Activated CD4-positive, alpha-beta T cell treated with anti-CD3 and anti-CD28 coated beads, Interleukin-2, amount 10 ng/mL, durations not matched to agents 24 days and 14 days (primary cell): ENCODE measurements around the gene ANKS3. TPM values are rescaled to one million over a fixed set of nuclear protein-coding genes. Genes with fewer than 3 reads are reported as not detected.

ENCODE experiments used
- DNase-seq: peaks from one replicate; pipeline ENCODE4 v3.0.0; 2022
- H3K27ac Mint-ChIP-seq: one replicate; pipeline ENCODE4 v1.8.0; 2022; ENCODE audit warnings: mild to moderate bottlenecking, mixed read lengths
- H3K27me3 Mint-ChIP-seq: one replicate; pipeline ENCODE4 v1.8.0; 2022; ENCODE audit warnings: mixed read lengths
- H3K36me3 Mint-ChIP-seq: one replicate; pipeline ENCODE4 v1.8.0; 2022; ENCODE audit warnings: low read depth, mild to moderate bottlenecking, mixed read lengths
- H3K4me1 Mint-ChIP-seq: one replicate; pipeline ENCODE4 v1.8.0; 2021; ENCODE audit warnings: mixed read lengths
- H3K4me3 Mint-ChIP-seq: one replicate; pipeline ENCODE4 v1.8.0; 2022; ENCODE audit warnings: mild to moderate bottlenecking, moderate library complexity, mixed read lengths
- H3K9me3 Mint-ChIP-seq: one replicate; pipeline ENCODE4 v1.8.0; 2021; ENCODE audit warnings: mixed read lengths
- intact Hi-C: fragments of 100-400 bp; cut with micrococcal nuclease; formaldehyde crosslinking; loops from one replicate; pipeline ENCODE4 v1.15.1; 2023
- total RNA-seq: library from RNA; stranded (reverse); gene quantifications from 2 replicates; pipeline ENCODE4 v1.2.3, GENCODE V29; 2022

ANKS3 gene
- total RNA-seq, 1 donor from 2014 or later, result 21.8 TPM

- Mint-ChIP-seq H3K9me3 (no peaks in the 10 kb centered on the region), H3K27ac (peak overlapping the region; percentile 99), H3K4me1 (peaks cover 26% of the 10 kb centered on the region), H3K4me3 (peak overlapping the region; percentile 85), H3K27me3 (no peaks in the 10 kb centered on the region), H3K36me3 (peaks cover 31% of the 10 kb centered on the region)
- intact Hi-C loops, result loop anchor here (1.0 to 2.0 kb wide), 3 partner anchors 12 to 16 kb away; partner anchors contain the start of gene NUDT16L1
- DNase-seq, result peak; percentile 69
These were observed 57.2 kb downstream of the ANKS3 start for GRCh38 chr16:4676831-4677230.

GRCh38 chr16:4675864-4676786, 57.9 kb downstream of the ANKS3 start:
- Mint-ChIP-seq H3K4me3 (peak overlapping the region; percentile 85), H3K9me3 (no peaks in the 10 kb centered on the region), H3K27ac (peak overlapping the region; percentile 99), H3K36me3 (peaks cover 29% of the 10 kb centered on the region), H3K4me1 (peaks cover 26% of the 10 kb centered on the region), H3K27me3 (no peaks in the 10 kb centered on the region)
- peak; percentile 93 for DNase-seq
- intact Hi-C loops, result loop anchor here (1.0 to 2.0 kb wide), 3 partner anchors 11 to 17 kb away; partner anchors contain the start of gene NUDT16L1

- no peaks in the 10 kb centered on the region for H3K27me3 Mint-ChIP-seq
- peaks cover 26% of the 10 kb centered on the region for H3K4me1 Mint-ChIP-seq
- H3K27ac Mint-ChIP-seq, result peak overlapping the region; percentile 99
- H3K9me3 Mint-ChIP-seq, result no peaks in the 10 kb centered on the region
- no peak for DNase-seq
- H3K36me3 Mint-ChIP-seq, result peaks cover 28% of the 10 kb centered on the region
- no peak overlapping the region for H3K4me3 Mint-ChIP-seq
- intact Hi-C loops, result no loop called here
These were observed 59.0 kb downstream of the ANKS3 start for GRCh38 chr16:4674926-4675530.

- no peak for DNase-seq
- H3K27ac Mint-ChIP-seq, result peak overlapping the region; percentile 60
- no peaks in the 10 kb centered on the region for H3K27me3 Mint-ChIP-seq
- intact Hi-C loops, result no loop called here
- no peaks in the 10 kb centered on the region for H3K9me3 Mint-ChIP-seq
- H3K4me3 Mint-ChIP-seq, result no peak overlapping the region
- peaks cover 31% of the 10 kb centered on the region for H3K36me3 Mint-ChIP-seq
- peaks cover 26% of the 10 kb centered on the region for H3K4me1 Mint-ChIP-seq
These were observed 60.6 kb downstream of the ANKS3 start for GRCh38 chr16:4673387-4674046.

- Mint-ChIP-seq H3K36me3 (peaks cover 23% of the 10 kb centered on the region), H3K9me3 (no peaks in the 10 kb centered on the region), H3K27ac (no peak overlapping the region), H3K4me1 (peaks cover 21% of the 10 kb centered on the region), H3K27me3 (no peaks in the 10 kb centered on the region), H3K4me3 (no peak overlapping the region)
- DNase-seq, result no peak
- intact Hi-C loops, result loop anchor here (10.0 kb wide), 1 partner anchor 96 kb away; the partner anchor contains the start of gene ZNF500
These were observed 65.6 kb downstream of the ANKS3 start for GRCh38 chr16:4668313-4668960.

GRCh38 chr16:4667203-4667963, 66.7 kb downstream of the ANKS3 start:
- intact Hi-C loops, result loop anchor here (10.0 kb wide), 1 partner anchor 97 kb away; the partner anchor contains the start of gene ZNF500
- no peaks in the 10 kb centered on the region for H3K9me3 Mint-ChIP-seq
- H3K36me3 Mint-ChIP-seq, result peaks cover 22% of the 10 kb centered on the region
- peaks cover 23% of the 10 kb centered on the region for H3K4me1 Mint-ChIP-seq
- no peak for DNase-seq
- H3K27ac Mint-ChIP-seq, result no peak overlapping the region
- H3K27me3 Mint-ChIP-seq, result no peaks in the 10 kb centered on the region
- H3K4me3 Mint-ChIP-seq, result no peak overlapping the region

GRCh38 chr16:4666537-4667202, 67.4 kb downstream of the ANKS3 start:
- H3K4me1 Mint-ChIP-seq, result peaks cover 23% of the 10 kb centered on the region
- H3K27me3 Mint-ChIP-seq, result no peaks in the 10 kb centered on the region
- H3K4me3 Mint-ChIP-seq, result no peak overlapping the region
- H3K36me3 Mint-ChIP-seq, result peaks cover 20% of the 10 kb centered on the region
- no peak for DNase-seq
- H3K9me3 Mint-ChIP-seq, result no peaks in the 10 kb centered on the region
- H3K27ac Mint-ChIP-seq, result no peak overlapping the region
- intact Hi-C loops, result loop anchor here (10.0 kb wide), 1 partner anchor 98 kb away; the partner anchor contains the start of gene ZNF500

GRCh38 chr16:4664538-4665418, 69.3 kb downstream of the ANKS3 start:
- Mint-ChIP-seq H3K4me3 (peak overlapping the region; percentile 77), H3K4me1 (peaks cover 41% of the 10 kb centered on the region), H3K36me3 (peaks cover 21% of the 10 kb centered on the region), H3K27me3 (no peaks in the 10 kb centered on the region), H3K9me3 (no peaks in the 10 kb centered on the region), H3K27ac (peak overlapping the region; percentile 88)
- DNase-seq, result peak; percentile 90
- intact Hi-C loops, result loop anchor here (1.0 to 10.0 kb wide), 2 partner anchors 12 to 100 kb away; partner anchors contain the start of gene ZNF500

- Mint-ChIP-seq H3K4me3 (peak overlapping the region; percentile 77), H3K27ac (peak overlapping the region; percentile 88), H3K4me1 (peaks cover 47% of the 10 kb centered on the region)
These were observed 70.2 kb downstream of the ANKS3 start for GRCh38 chr16:4663777-4664465.

GRCh38 chr16:4663465-4663776, 70.7 kb downstream of the ANKS3 start:
- intact Hi-C loops, result loop anchor here (10.0 kb wide), 1 partner anchor 101 kb away; the partner anchor contains the start of gene ZNF500
- Mint-ChIP-seq H3K27me3 (no peaks in the 10 kb centered on the region), H3K9me3 (no peaks in the 10 kb centered on the region), H3K4me1 (peaks cover 47% of the 10 kb centered on the region), H3K36me3 (peaks cover 25% of the 10 kb centered on the region), H3K4me3 (peak overlapping the region; percentile 61), H3K27ac (peak overlapping the region; percentile 88)
- no peak for DNase-seq

More at GRCh38 chr16:4663777-4664465, 70.2 kb downstream of the ANKS3 start:
- no peak for DNase-seq
- intact Hi-C loops, result loop anchor here (10.0 kb wide), 1 partner anchor 101 kb away; the partner anchor contains the start of gene ZNF500
- H3K9me3 Mint-ChIP-seq, result no peaks in the 10 kb centered on the region
- no peaks in the 10 kb centered on the region for H3K27me3 Mint-ChIP-seq
- H3K36me3 Mint-ChIP-seq, result peaks cover 24% of the 10 kb centered on the region

- Mint-ChIP-seq H3K4me1 (peaks cover 47% of the 10 kb centered on the region), H3K36me3 (peaks cover 28% of the 10 kb centered on the region), H3K27ac (peak overlapping the region; percentile 53), H3K4me3 (no peak overlapping the region), H3K27me3 (no peaks in the 10 kb centered on the region), H3K9me3 (no peaks in the 10 kb centered on the region)
- intact Hi-C loops, result loop anchor here (2.0 to 10.0 kb wide), 2 partner anchors 15 to 103 kb away; partner anchors contain the start of gene ZNF500
- no peak for DNase-seq
These were observed 72.4 kb downstream of the ANKS3 start for GRCh38 chr16:4661661-4662060.
